PC-3 (cell line): ENCODE results near the gene FAM163B.

ENCODE experiments used
- EZH2phosphoT487 ChIP-seq: fragments of 300-600 bp; sonication (generic); IDR thresholded peaks from 2 replicates; pipeline ENCODE4 v1.6.1; 2018; ENCODE audit warnings: mild to moderate bottlenecking, antibody characterized with exemption, low read length, borderline replicate concordance
- TF ChIP-seq, protein P1 (sequence below): fragments of 300-600 bp; sonication (generic); conservative IDR thresholded peaks from 2 replicates; pipeline ENCODE4 v1.5.1; 2017; ENCODE audit warnings: antibody characterized with exemption, low read depth, mild to moderate bottlenecking, low read length

DNA sequence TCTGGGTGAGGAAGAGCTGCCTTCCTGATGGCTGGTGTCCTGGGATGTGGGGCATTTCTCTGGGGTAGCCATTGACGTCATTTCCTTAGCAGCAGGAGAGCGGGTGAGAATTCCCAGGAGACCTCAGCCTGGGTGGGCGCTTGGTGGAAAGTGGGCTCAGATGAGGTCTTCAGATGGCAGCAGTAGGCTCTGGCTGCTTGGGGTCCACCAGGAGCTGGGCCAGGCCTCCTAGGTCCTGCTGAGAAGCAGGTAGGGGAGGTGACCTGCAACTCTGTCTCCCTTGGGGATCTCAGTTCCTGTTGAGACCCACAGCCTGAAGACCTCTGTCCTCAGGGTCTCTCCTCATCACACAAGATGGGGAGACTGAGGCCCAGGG, 31.5 kb downstream of the FAM163B start:
- TF ChIP-seq, protein P1, sequence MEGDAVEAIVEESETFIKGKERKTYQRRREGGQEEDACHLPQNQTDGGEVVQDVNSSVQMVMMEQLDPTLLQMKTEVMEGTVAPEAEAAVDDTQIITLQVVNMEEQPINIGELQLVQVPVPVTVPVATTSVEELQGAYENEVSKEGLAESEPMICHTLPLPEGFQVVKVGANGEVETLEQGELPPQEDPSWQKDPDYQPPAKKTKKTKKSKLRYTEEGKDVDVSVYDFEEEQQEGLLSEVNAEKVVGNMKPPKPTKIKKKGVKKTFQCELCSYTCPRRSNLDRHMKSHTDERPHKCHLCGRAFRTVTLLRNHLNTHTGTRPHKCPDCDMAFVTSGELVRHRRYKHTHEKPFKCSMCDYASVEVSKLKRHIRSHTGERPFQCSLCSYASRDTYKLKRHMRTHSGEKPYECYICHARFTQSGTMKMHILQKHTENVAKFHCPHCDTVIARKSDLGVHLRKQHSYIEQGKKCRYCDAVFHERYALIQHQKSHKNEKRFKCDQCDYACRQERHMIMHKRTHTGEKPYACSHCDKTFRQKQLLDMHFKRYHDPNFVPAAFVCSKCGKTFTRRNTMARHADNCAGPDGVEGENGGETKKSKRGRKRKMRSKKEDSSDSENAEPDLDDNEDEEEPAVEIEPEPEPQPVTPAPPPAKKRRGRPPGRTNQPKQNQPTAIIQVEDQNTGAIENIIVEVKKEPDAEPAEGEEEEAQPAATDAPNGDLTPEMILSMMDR: no peak
- no peak for TF ChIP-seq EZH2phosphoT487
